CD4-positive, alpha-beta memory T cell (primary cell): ENCODE measurements around the gene FAM72B. TPM values are rescaled to one million over a fixed set of nuclear protein-coding genes. Genes with fewer than 3 reads are reported as not detected.
A peak's percentile ranks its signal among the peaks of the same experiment; 100 is the strongest.
"Not testable (repeated sequence)": the region's sequence is repeated elsewhere in the genome, so short reads cannot be mapped to it uniquely, and the experiment has no call there.

Experiments used
- CTCF ChIA-PET: fragments of 350-600 bp; sonication (Branson Sonifier 250); formaldehyde crosslinking; loops from one replicate; lab custom pipeline; 2021; ENCODE audit warnings: inconsistent platforms; ENCODE audit not compliant: partially characterized antibody; lab: Charles Lee
- POLR2A ChIA-PET: fragments of 350-600 bp; sonication (Branson Sonifier 250); formaldehyde crosslinking; loops from one replicate; lab custom pipeline; 2021; ENCODE audit not compliant: partially characterized antibody; lab: Charles Lee
- DNase-seq, 5 donors: peaks; one replicate each; pipeline versions ENCODE4 v3.0.0 to v3.0.0-alpha.2; 2020 to 2022; ENCODE audit warnings: mixed read lengths in 1 of 5
- H3K27ac ChIP-seq: one replicate; pipeline ENCODE4 v1.7.0; 2013; ENCODE audit warnings: low read depth, low read length
- H3K27me3 ChIP-seq: 2 replicates; pipeline ENCODE4 v1.7.0; 2013; ENCODE audit warnings: mild to moderate bottlenecking, low read length, moderate library complexity; ENCODE audit not compliant: insufficient read depth
- H3K36me3 ChIP-seq: 2 replicates; pipeline ENCODE4 v1.7.0; 2013; ENCODE audit warnings: mild to moderate bottlenecking, low read length, moderate library complexity; ENCODE audit not compliant: insufficient read depth
- H3K4me1 ChIP-seq: 2 replicates; pipeline ENCODE4 v1.7.0; 2013; ENCODE audit warnings: mild to moderate bottlenecking, low read length, moderate library complexity; ENCODE audit not compliant: insufficient read depth
- H3K4me3 ChIP-seq, 2 donors: one replicate each; pipeline ENCODE4 v1.7.0; 2013; ENCODE audit warnings: low read length in 2 of 2, mild to moderate bottlenecking in 1 of 2
- H3K9me3 ChIP-seq, 2 donors: one replicate each; pipeline ENCODE4 v1.7.0; 2013; ENCODE audit warnings: low read length in 2 of 2, control low read depth in 1 of 2; ENCODE audit not compliant: control insufficient read depth in 1 of 2
- H3K27ac Mint-ChIP-seq, 7 donors: one replicate each; pipeline ENCODE4 v1.8.0; 2020 to 2021; ENCODE audit warnings: mixed read lengths in 7 of 7, mild to moderate bottlenecking in 6 of 7, inconsistent platforms in 3 of 7, moderate library complexity in 3 of 7
- H3K27me3 Mint-ChIP-seq, 2 donors: one replicate each; pipeline ENCODE4 v1.8.0; 2020 to 2021; ENCODE audit warnings: mixed read lengths in 2 of 2
- H3K36me3 Mint-ChIP-seq, 2 donors: one replicate each; pipeline ENCODE4 v1.8.0; 2020 to 2021; ENCODE audit warnings: mixed read lengths in 2 of 2, inconsistent platforms in 1 of 2, mild to moderate bottlenecking in 1 of 2
- H3K4me1 Mint-ChIP-seq, 4 donors: one replicate each; pipeline ENCODE4 v1.8.0; 2020 to 2021; ENCODE audit warnings: mixed read lengths in 4 of 4, mild to moderate bottlenecking in 1 of 4
- H3K4me3 Mint-ChIP-seq, 8 donors: one replicate each; pipeline ENCODE4 v1.8.0; 2020 to 2021; ENCODE audit warnings: mixed read lengths in 8 of 8, mild to moderate bottlenecking in 7 of 8, moderate library complexity in 6 of 8, inconsistent platforms in 3 of 8
- H3K9me3 Mint-ChIP-seq, 8 donors: one replicate each; pipeline ENCODE4 v1.8.0; 2020 to 2021; ENCODE audit warnings: mixed read lengths in 8 of 8, mild to moderate bottlenecking in 5 of 8, inconsistent platforms in 3 of 8, moderate library complexity in 1 of 8
- intact Hi-C: fragments of 100-400 bp; cut with micrococcal nuclease; formaldehyde crosslinking; loops from one replicate; pipeline ENCODE4 v1.15.1; 2023
- polyA plus RNA-seq, 2 donors: library from polyadenylated mRNA; unstranded; fragments of 300-500 nt; fragmentation: Illumina TruSeq; gene quantifications; one replicate each; pipeline ENCODE4 v1.2.3, GENCODE V29; 2021
- total RNA-seq, 2 experiments: library from RNA; stranded (reverse); gene quantifications; one replicate each; pipeline ENCODE4 v1.2.3, GENCODE V29; 2021

Gene FAM72B
- total and polyA plus RNA-seq, 4 experiments from 2014 or later, result 0.17 TPM; not detected in 3

DNA sequence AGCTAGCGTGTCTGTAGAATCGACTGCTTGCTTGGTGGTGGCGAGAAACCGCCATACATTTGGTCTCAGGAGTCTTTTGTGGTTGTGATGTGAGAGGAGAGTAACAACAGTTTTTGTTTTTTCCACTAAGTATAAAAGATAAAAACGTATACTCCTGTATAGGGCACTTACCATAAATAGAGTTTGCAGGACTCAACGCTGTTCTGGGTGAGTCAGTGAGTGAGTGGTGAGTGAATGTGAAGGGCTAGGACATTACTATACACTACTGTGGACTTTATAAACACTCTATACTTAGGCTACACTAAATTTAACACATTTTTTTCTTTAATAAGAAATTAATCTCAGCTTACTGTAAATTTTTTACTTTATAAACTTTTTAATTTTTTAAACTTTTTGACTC is 43.7 kb downstream of the FAM72B start:
- H3K27me3 ChIP-seq, H3K4me1 ChIP-seq, H3K27me3 Mint-ChIP-seq, H3K36me3 ChIP-seq, H3K4me3 ChIP-seq, POLR2A ChIA-PET, H3K9me3 Mint-ChIP-seq, DNase-seq, H3K27ac Mint-ChIP-seq, intact Hi-C loops, H3K4me3 Mint-ChIP-seq, CTCF ChIA-PET, H3K36me3 Mint-ChIP-seq, H3K27ac ChIP-seq, H3K9me3 ChIP-seq, H3K4me1 Mint-ChIP-seq: not testable (repeated sequence)

DNA sequence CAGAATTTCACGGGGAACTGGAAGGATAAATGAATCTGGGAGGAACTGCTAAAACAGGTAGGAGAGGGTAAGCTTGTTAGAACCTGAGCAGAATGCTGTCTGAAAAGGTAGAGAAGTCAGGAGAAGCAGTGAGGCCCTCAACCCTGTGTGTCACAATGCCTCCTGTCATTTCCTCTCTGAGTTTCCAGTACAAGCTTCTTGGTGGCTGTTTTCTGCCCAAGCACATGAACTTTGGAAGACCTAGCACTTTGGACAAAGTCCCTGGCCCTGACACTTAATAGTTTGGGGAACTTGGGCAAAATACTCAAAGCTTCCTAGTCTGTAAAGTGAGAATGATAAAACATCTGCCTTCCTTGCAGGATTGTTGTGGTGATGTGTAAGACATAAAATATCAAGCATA is 52.6 kb downstream of the FAM72B start:
- H3K9me3 ChIP-seq, H3K27ac ChIP-seq, intact Hi-C loops, H3K4me1 Mint-ChIP-seq, H3K27me3 Mint-ChIP-seq, POLR2A ChIA-PET, CTCF ChIA-PET, H3K27ac Mint-ChIP-seq, DNase-seq, H3K27me3 ChIP-seq, H3K36me3 Mint-ChIP-seq, H3K36me3 ChIP-seq, H3K4me3 Mint-ChIP-seq, H3K4me1 ChIP-seq, H3K4me3 ChIP-seq, H3K9me3 Mint-ChIP-seq: not testable (repeated sequence)

DNA sequence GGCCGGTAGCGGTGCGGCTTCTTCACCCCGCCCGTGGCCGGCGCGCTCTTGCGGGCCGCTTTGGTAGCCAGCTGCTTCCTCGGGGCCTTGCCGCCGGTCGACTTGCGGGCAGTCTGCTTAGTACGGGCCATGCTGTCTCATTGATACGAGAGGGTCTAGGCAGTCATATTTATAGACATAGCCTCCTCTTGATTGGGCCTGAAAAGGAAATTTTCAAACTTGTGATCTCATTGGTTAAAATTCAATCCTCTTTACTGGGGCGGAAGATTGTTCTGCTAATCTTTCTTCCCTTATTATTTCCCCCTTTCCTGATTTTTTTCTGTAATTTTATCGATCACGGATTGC is 65.7 kb downstream of the FAM72B start:
- H3K4me1 Mint-ChIP-seq, H3K4me1 ChIP-seq, POLR2A ChIA-PET, H3K27ac ChIP-seq, H3K4me3 ChIP-seq, H3K27me3 ChIP-seq, DNase-seq, H3K27me3 Mint-ChIP-seq, H3K27ac Mint-ChIP-seq, H3K36me3 Mint-ChIP-seq, intact Hi-C loops, CTCF ChIA-PET, H3K9me3 Mint-ChIP-seq, H3K36me3 ChIP-seq, H3K9me3 ChIP-seq: not testable (repeated sequence)
- peak overlapping the region in 3 of 8 donors; percentile 8 to 44 (median 13) for H3K4me3 Mint-ChIP-seq

Other genes starting within 250 kb of the FAM72B start
- 10 to 100 TPM; 28.1 to 29.0 TPM for gene SRGAP2C, start 635 bp upstream of the FAM72B start, total RNA-seq
- gene SRGAP2C, start 635 bp upstream of the FAM72B start, polyA plus RNA-seq, result 1 to 10 TPM; 2.1 to 4.1 TPM